HG02840 (cell line): ENCODE measurements around the gene C1S.
"Not testable (repeated sequence)": the region's sequence is repeated elsewhere in the genome, so short reads cannot be mapped to it uniquely, and the experiment has no call there.

ENCODE experiments used
- ATAC-seq: cut with Tn5 transposase; IDR thresholded peaks from one replicate; pipeline ENCODE4 v1.9.1; 2021; ENCODE audit warnings: mild to moderate bottlenecking, moderate library complexity, moderate number of reproducible peaks; ENCODE audit not compliant: unreplicated experiment, low FRiP score

The C1S gene

GRCh38 chr12:7045913-7046312 lies 14.6 kb upstream of the C1S start:
- no peak for ATAC-seq

- no peak for ATAC-seq
Measured at GRCh38 chr12:7046383-7047105, 14.0 kb upstream of the C1S start.

- no peak for ATAC-seq
Measured at GRCh38 chr12:7047306-7047705, 13.2 kb upstream of the C1S start.

GRCh38 chr12:7049445-7049951 lies 11.0 kb upstream of the C1S start:
- ATAC-seq = not testable (repeated sequence)

GRCh38 chr12:7049973-7050372 lies 10.5 kb upstream of the C1S start:
- not testable (repeated sequence) for ATAC-seq

- ATAC-seq = no peak
Measured at GRCh38 chr12:7054925-7055324, 5.6 kb upstream of the C1S start.

GRCh38 chr12:7055736-7056135 lies 4.8 kb upstream of the C1S start:
- ATAC-seq = not testable (repeated sequence)

GRCh38 chr12:7058163-7058845 lies 2.2 kb upstream of the C1S start:
- ATAC-seq = no peak

- no peak for ATAC-seq
Measured at GRCh38 chr12:7058850-7059395, 1.6 kb upstream of the C1S start.

- no peak for ATAC-seq
Measured at GRCh38 chr12:7059780-7060179, 738 bp upstream of the C1S start.

GRCh38 chr12:7061138-7061537 lies 620 bp downstream of the C1S start:
- ATAC-seq = no peak

GRCh38 chr12:7061596-7061995 lies 1.1 kb downstream of the C1S start:
- ATAC-seq = no peak

GRCh38 chr12:7064516-7064915 lies 4.0 kb downstream of the C1S start:
- ATAC-seq = no peak

GRCh38 chr12:7065073-7065623 lies 4.6 kb downstream of the C1S start:
- ATAC-seq = no peak

GRCh38 chr12:7066596-7066995 lies 6.1 kb downstream of the C1S start:
- ATAC-seq = no peak

- no peak for ATAC-seq
Measured at GRCh38 chr12:7067096-7067495, 6.6 kb downstream of the C1S start.

GRCh38 chr12:7068240-7068993 lies 7.9 kb downstream of the C1S start:
- ATAC-seq = no peak

GRCh38 chr12:7068994-7069346 lies 8.5 kb downstream of the C1S start:
- no peak for ATAC-seq

- ATAC-seq = no peak
Measured at GRCh38 chr12:7069386-7069785, 8.9 kb downstream of the C1S start.

GRCh38 chr12:7072035-7072434 lies 11.5 kb downstream of the C1S start:
- ATAC-seq = no peak

GRCh38 chr12:7072554-7072953 lies 12.0 kb downstream of the C1S start:
- ATAC-seq = no peak
